Osteoblast (primary cell): ENCODE data around the gene NMT1. TPM values are rescaled to one million over a fixed set of nuclear protein-coding genes. Genes with fewer than 3 reads are reported as not detected.

Experiments
- DNase-seq: peaks from one replicate; pipeline ENCODE4 v3.0.0; 2011; ENCODE audit warnings: low spot score, mixed read lengths; ENCODE audit not compliant: insufficient read length; ENCODE audit errors: missing footprints
- H2AFZ ChIP-seq: 2 replicates; pipeline ENCODE4 v1.6.0; 2011; ENCODE audit warnings: mild to moderate bottlenecking, low read length
- H3K27ac ChIP-seq: 2 replicates; pipeline ENCODE4 v1.5.1; 2011; ENCODE audit warnings: mild to moderate bottlenecking, low read depth, low read length, moderate library complexity
- H3K27me3 ChIP-seq: 2 replicates; pipeline ENCODE4 v1.6.0; 2012; ENCODE audit warnings: mild to moderate bottlenecking, control low read depth, inconsistent platforms, low read length, moderate library complexity; ENCODE audit not compliant: insufficient read depth
- H3K36me3 ChIP-seq: 2 replicates; pipeline ENCODE4 v1.5.1; 2011; ENCODE audit warnings: mild to moderate bottlenecking, low read length, control low read depth, moderate library complexity; ENCODE audit not compliant: insufficient read depth
- H3K4me1 ChIP-seq: 2 replicates; pipeline ENCODE4 v1.5.1; 2011; ENCODE audit warnings: mild to moderate bottlenecking, low read length, control low read depth, moderate library complexity; ENCODE audit not compliant: insufficient read depth
- H3K4me2 ChIP-seq: 2 replicates; pipeline ENCODE4 v1.6.0; 2011; ENCODE audit warnings: mild to moderate bottlenecking, low read length; ENCODE audit not compliant: insufficient read depth
- H3K4me3 ChIP-seq: fragments of 200-600 bp; sonication (generic); 3 replicates; pipeline ENCODE4 v1.5.1; 2012; ENCODE audit warnings: mild to moderate bottlenecking, low read length, inconsistent platforms; ENCODE audit not compliant: insufficient read depth
- H3K79me2 ChIP-seq: 2 replicates; pipeline ENCODE4 v1.6.0; 2012; ENCODE audit warnings: mild to moderate bottlenecking, low read length, control low read depth, inconsistent platforms; ENCODE audit not compliant: insufficient read depth
- H3K9me3 ChIP-seq: 2 replicates; pipeline ENCODE4 v1.5.1; 2011; ENCODE audit warnings: low read depth, low read length, control low read depth
- H4K20me1 ChIP-seq: 2 replicates; pipeline ENCODE4 v1.6.0; 2012; ENCODE audit warnings: mild to moderate bottlenecking, low read length, control low read depth; ENCODE audit not compliant: insufficient read depth
- CTCF ChIP-seq: IDR thresholded peaks from 2 replicates; pipeline ENCODE4 v1.5.1; 2011; ENCODE audit warnings: mild to moderate bottlenecking, low read depth, low read length, moderate library complexity; ENCODE audit errors: extremely low read depth
- total RNA-seq: library from RNA; depleted of rRNA; stranded (reverse); fragments of >200 nt; gene quantifications from 2 replicates; pipeline ENCODE4 v1.2.3, GENCODE V29; 2012

The NMT1 gene
- total RNA-seq, 1 donor: 51.8 TPM

GRCh38 chr17:45087504-45087975 lies 26.4 kb downstream of the NMT1 start:
- H3K4me2 ChIP-seq: peak overlapping the region; percentile 30
- no peak overlapping the region for H2AFZ ChIP-seq
- peaks cover 24% of the 10 kb centered on the region for H3K79me2 ChIP-seq
- no peaks in the 10 kb centered on the region for H3K27me3 ChIP-seq
- DNase-seq: peak; percentile 82
- no peaks in the 10 kb centered on the region for H4K20me1 ChIP-seq
- H3K4me1 ChIP-seq: peaks cover 34% of the 10 kb centered on the region
- TF ChIP-seq CTCF: no peak
- peaks cover 81% of the 10 kb centered on the region for H3K36me3 ChIP-seq
- H3K9me3 ChIP-seq: no peaks in the 10 kb centered on the region
- H3K4me3 ChIP-seq: no peak overlapping the region
- peak overlapping the region; percentile 18 for H3K27ac ChIP-seq

- peak; percentile 51 for DNase-seq
- H3K4me3 ChIP-seq: no peak overlapping the region
- peak overlapping the region; percentile 30 for H3K4me2 ChIP-seq
- no peak for TF ChIP-seq CTCF
- H2AFZ ChIP-seq: no peak overlapping the region
- H3K36me3 ChIP-seq: peaks cover 77% of the 10 kb centered on the region
- H4K20me1 ChIP-seq: no peaks in the 10 kb centered on the region
- H3K9me3 ChIP-seq: no peaks in the 10 kb centered on the region
- peak overlapping the region; percentile 18 for H3K27ac ChIP-seq
- peaks cover 38% of the 10 kb centered on the region for H3K4me1 ChIP-seq
- no peaks in the 10 kb centered on the region for H3K27me3 ChIP-seq
- H3K79me2 ChIP-seq: peaks cover 24% of the 10 kb centered on the region
Measured at GRCh38 chr17:45087978-45088377, 26.9 kb downstream of the NMT1 start.

- no peak overlapping the region for H3K4me2 ChIP-seq
- no peaks in the 10 kb centered on the region for H3K27me3 ChIP-seq
- no peaks in the 10 kb centered on the region for H4K20me1 ChIP-seq
- H2AFZ ChIP-seq: no peak overlapping the region
- peaks cover 21% of the 10 kb centered on the region for H3K79me2 ChIP-seq
- no peak overlapping the region for H3K4me3 ChIP-seq
- no peaks in the 10 kb centered on the region for H3K9me3 ChIP-seq
- DNase-seq: no peak
- peaks cover 75% of the 10 kb centered on the region for H3K36me3 ChIP-seq
- TF ChIP-seq CTCF: no peak
- H3K27ac ChIP-seq: no peak overlapping the region
- H3K4me1 ChIP-seq: peaks cover 46% of the 10 kb centered on the region
Measured at GRCh38 chr17:45088741-45089140, 27.6 kb downstream of the NMT1 start.

- Histone ChIP-seq H3K36me3 (peaks cover 67% of the 10 kb centered on the region), H4K20me1 (no peaks in the 10 kb centered on the region), H3K4me3 (no peak overlapping the region), H3K4me1 (peaks cover 49% of the 10 kb centered on the region), H3K9me3 (no peaks in the 10 kb centered on the region), H3K79me2 (peaks cover 18% of the 10 kb centered on the region), H3K27me3 (no peaks in the 10 kb centered on the region), H3K27ac (no peak overlapping the region), H2AFZ (no peak overlapping the region), H3K4me2 (no peak overlapping the region)
- no peak for DNase-seq
- TF ChIP-seq CTCF: no peak
Measured at GRCh38 chr17:45090711-45091110, 29.6 kb downstream of the NMT1 start.
